Gastroesophageal sphincter (tissue), 3 donors: ENCODE data around the gene KCNN3.

Experiments used
- CTCF ChIP-seq, 4 experiments: fragments of 200-600 bp in 2 of 4; fragments of 450-650 bp in 2 of 4; sonication (generic) in 1 of 4; IDR thresholded peaks; one replicate each; pipeline ENCODE4 v1.5.1; 2017 to 2019; ENCODE audit warnings: antibody characterized with exemption in 4 of 4, mild to moderate bottlenecking in 2 of 4, moderate library complexity in 2 of 4
- POLR2A ChIP-seq, 2 donors: fragments of 450-650 bp; IDR thresholded peaks; one replicate each; pipeline ENCODE4 v1.6.1; 2017; ENCODE audit warnings: antibody characterized with exemption in 2 of 2, mild to moderate bottlenecking in 2 of 2, moderate library complexity in 1 of 2
- POLR2AphosphoS5 ChIP-seq: sonication (generic); formaldehyde crosslinking; IDR thresholded peaks from one replicate; pipeline ENCODE4 v1.6.1; 2017; ENCODE audit warnings: antibody characterized with exemption

DNA sequence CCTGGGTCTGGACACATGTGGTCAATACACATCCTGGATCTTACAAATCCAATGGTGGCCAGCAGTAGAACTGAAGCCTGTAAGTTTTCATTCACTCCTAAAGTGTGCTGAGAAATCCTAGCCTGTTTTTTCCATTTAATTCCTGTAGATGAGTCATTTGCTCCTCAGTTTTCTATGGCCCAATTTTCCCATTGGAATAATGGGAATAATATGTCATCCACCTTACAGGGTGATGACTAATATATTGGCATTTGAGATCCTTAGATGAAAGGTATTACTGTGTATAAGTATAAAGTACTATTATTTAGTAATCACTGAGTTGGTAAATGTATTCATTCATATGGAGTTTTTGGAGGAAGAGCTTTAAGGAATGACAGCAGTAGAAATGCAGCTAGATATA, 172.4 kb downstream of the KCNN3 start:
- TF ChIP-seq POLR2A (IDR thresholded peaks at IDR 0.05) (no peak), CTCF (IDR thresholded peaks at IDR 0.05) (no peak), POLR2AphosphoS5 (no peak)
